K562 (cell line): ENCODE measurements around the gene SF3B3. TPM values are rescaled to one million over a fixed set of nuclear protein-coding genes. Genes with fewer than 3 reads are reported as not detected.
A peak's percentile ranks its signal among the peaks of the same experiment; 100 is the strongest.

ENCODE experiments used
- ATAC-seq: fragments of 200-7000 bp; cut with Tn5 transposase; 3 replicates; pipeline ENCODE4 v1.9.1; 2020; ENCODE audit warnings: moderate library complexity
- BruUV-seq: library from RNA; stranded (reverse); fragments of 400-500 nt; replicated peaks from 2 replicates; lab custom pipeline; 2021; lab: Mats Ljungman, UMichigan
- CTCF ChIA-PET: fragments of 300-600 bp; formaldehyde crosslinking; extraction: SDS; loops from one replicate; lab custom pipeline; 2021; ENCODE audit warnings: low intra/inter-chr PET ratio; lab: Yijun Ruan, JAX
- POLR2A ChIA-PET: fragments of 300-600, 350-650 bp; sonication (Branson Sonifier 250); formaldehyde crosslinking; extraction: SDS; loops from one replicate; lab custom pipeline; 2021; ENCODE audit warnings: antibody characterized with exemption, inconsistent platforms; lab: Yijun Ruan, JAX
- DNase-seq, 4 experiments: peaks; one replicate each; pipeline versions ENCODE4 v3.0.0 to v3.0.0-alpha.2; 2011 to 2018; ENCODE audit warnings: low spot score in 3 of 4, mixed read lengths in 3 of 4; ENCODE audit errors: extremely low read depth in 1 of 4
- FAIRE-seq: peaks from 2 replicates; lab custom pipeline; 2011; peaks lifted over from hg19 to GRCh38; lab: Jason Lieb, UNC
- H2AFZ ChIP-seq: 2 replicates; pipeline ENCODE4 v1.6.0; 2011; ENCODE audit warnings: low read depth, low read length, control low read depth, inconsistent platforms
- H3K27ac ChIP-seq: fragments of 200-600 bp; 3 replicates; pipeline ENCODE4 v1.8.0; 2011; ENCODE audit warnings: low read depth, mild to moderate bottlenecking, control low read depth, inconsistent platforms, low read length, moderate library complexity, mixed read lengths; ENCODE audit errors: extremely low read depth
- H3K27me3 ChIP-seq, 2 experiments: fragments of 300-600 bp in 1 of 2; 2 replicates in 1 of 2; 3 replicates in 1 of 2; pipeline versions ENCODE4 v1.6.0 to v1.8.0; 2011; ENCODE audit warnings: inconsistent platforms in 2 of 2, low read length in 2 of 2, mild to moderate bottlenecking in 1 of 2, mixed read lengths in 1 of 2, moderate library complexity in 1 of 2; ENCODE audit not compliant: control insufficient read depth in 2 of 2, insufficient read depth in 2 of 2
- H3K36me3 ChIP-seq: fragments of 300-600 bp; 3 replicates; pipeline ENCODE4 v1.8.0; 2011; ENCODE audit warnings: mild to moderate bottlenecking, low read length, inconsistent platforms; ENCODE audit not compliant: control insufficient read depth, insufficient read depth
- H3K4me1 ChIP-seq, 2 experiments: fragments of 200-600 bp in 1 of 2; replicated peaks in 1 of 2; 2 replicates in 1 of 2; 3 replicates in 1 of 2; pipeline versions ENCODE4 v1.5.1 to v1.8.0; 2011; ENCODE audit warnings: inconsistent platforms in 2 of 2, low read length in 2 of 2, mild to moderate bottlenecking in 1 of 2, mixed read lengths in 1 of 2, moderate library complexity in 1 of 2; ENCODE audit not compliant: control insufficient read depth in 2 of 2, insufficient read depth in 2 of 2
- H3K4me2 ChIP-seq: 2 replicates; pipeline ENCODE4 v1.6.1; 2011; ENCODE audit warnings: low read length, control low read depth, inconsistent platforms, mixed read lengths; ENCODE audit not compliant: insufficient read depth
- H3K4me3 ChIP-seq: fragments of 200-600 bp; sonication (generic), shearing (Covaris generic); 2 replicates; pipeline ENCODE4 v1.5.1; 2016; ENCODE audit warnings: control low read depth, inconsistent platforms
- H3K79me2 ChIP-seq: fragments of 200-600 bp; 3 replicates; pipeline ENCODE4 v1.8.0; 2011; ENCODE audit warnings: low read length, inconsistent platforms; ENCODE audit not compliant: control insufficient read depth, insufficient read depth
- H3K9ac ChIP-seq, 2 experiments: 2 replicates each; pipeline versions ENCODE4 v1.6.0 to v1.6.1; 2011; ENCODE audit warnings: low read depth in 2 of 2, low read length in 2 of 2, control low read depth in 1 of 2, inconsistent platforms in 1 of 2, mild to moderate bottlenecking in 1 of 2, mixed read lengths in 1 of 2; ENCODE audit not compliant: insufficient read depth in 1 of 2
- H3K9me1 ChIP-seq: one replicate; pipeline ENCODE4 v1.6.0; 2011; ENCODE audit warnings: inconsistent platforms, mild to moderate bottlenecking, low read length, moderate library complexity; ENCODE audit not compliant: control insufficient read depth, insufficient read depth
- H3K9me3 ChIP-seq: replicated peaks from 2 replicates; pipeline ENCODE4 v1.5.1; 2011; ENCODE audit warnings: low read depth, low read length, inconsistent platforms; ENCODE audit not compliant: control insufficient read depth, insufficient read depth
- H4K20me1 ChIP-seq: replicated peaks from 2 replicates; pipeline ENCODE4 v1.6.1; 2011; ENCODE audit warnings: low read length, inconsistent platforms, mixed read lengths; ENCODE audit not compliant: control insufficient read depth, insufficient read depth
- BRF1 ChIP-seq: IDR thresholded peaks from 3 replicates; pipeline ENCODE4 v1.6.1; 2011; ENCODE audit warnings: borderline replicate concordance, mild to moderate bottlenecking; ENCODE audit not compliant: insufficient read length; ENCODE audit errors: extremely low read depth
- SUPT5H ChIP-seq: fragments of 450-650 bp; IDR thresholded peaks from 2 replicates; pipeline ENCODE4 v1.6.1; 2016
- ZNF512 ChIP-seq: IDR thresholded peaks from 2 replicates; pipeline ENCODE4 v1.6.1; 2016; ENCODE audit warnings: missing genetic modification characterization, missing compliant biosample characterization
- WGBS: fragments of 100-300 bp; shearing (Covaris generic); methylation state at CpG from one replicate; pipeline ENCODE4 v1.1.6; 2016; ENCODE audit warnings: low coverage, mixed read lengths; ENCODE audit not compliant: insufficient coverage; ENCODE audit errors: missing lambda C conversion rate; 5-methylcytosine and 5-hydroxymethylcytosine counted together
- in situ Hi-C: fragments of 300-500 bp; cut with MboI; formaldehyde crosslinking; loops from 4 replicates; pipeline ENCODE4 v1.15.0; 2018; ENCODE audit warnings: inconsistent platforms, mixed read lengths
- intact Hi-C: fragments of 100-400 bp; cut with micrococcal nuclease; formaldehyde crosslinking; loops from 2 replicates; pipeline ENCODE4 v1.14.2; 2022
- polyA plus RNA-seq, 8 experiments: library from polyadenylated mRNA; depleted of rRNA in 4 of 8; stranded (reverse) in 5 of 8; unstranded in 3 of 8; fragments of >200 nt; fragmentation: Nextera tagmentation in 2 of 8; fragmentation: Illumina TruSeq in 1 of 8; extraction: Ambion mirVana in 2 of 8; extraction: Trizol in 1 of 8; gene quantifications; 2 replicates each; pipeline versions ENCODE4 v1.2.1 to v1.2.3, GENCODE V29; 2011 to 2014; ENCODE audit warnings: inconsistent platforms in 1 of 8, missing spikeins in 1 of 8
- total RNA-seq, 7 experiments: library from RNA; depleted of rRNA in 6 of 7; stranded (reverse); fragments of >200 nt in 6 of 7; fragmentation: Illumina TruSeq in 2 of 7; extraction: Trizol in 2 of 7; gene quantifications; 2 replicates each; pipeline versions ENCODE4 v1.2.1 to v1.2.3, GENCODE V29; 2011 to 2021; ENCODE audit warnings: low replicate concordance in 1 of 7
- TF ChIP-seq, protein P1 (sequence below), 2 experiments: fragments of 450-650 bp; IDR thresholded peaks; 2 replicates each; pipeline ENCODE4 v1.6.1; 2018; ENCODE audit warnings: mild to moderate bottlenecking in 2 of 2, low read depth in 1 of 2; ENCODE audit not compliant: partially characterized antibody in 2 of 2

SF3B3 gene
- total and polyA plus RNA-seq, 9 of the 15 experiments (the other 6 are each of a cell fraction or from before 2014, with no cell fraction given): 98.9 to 546 (median 221) TPM

DNA sequence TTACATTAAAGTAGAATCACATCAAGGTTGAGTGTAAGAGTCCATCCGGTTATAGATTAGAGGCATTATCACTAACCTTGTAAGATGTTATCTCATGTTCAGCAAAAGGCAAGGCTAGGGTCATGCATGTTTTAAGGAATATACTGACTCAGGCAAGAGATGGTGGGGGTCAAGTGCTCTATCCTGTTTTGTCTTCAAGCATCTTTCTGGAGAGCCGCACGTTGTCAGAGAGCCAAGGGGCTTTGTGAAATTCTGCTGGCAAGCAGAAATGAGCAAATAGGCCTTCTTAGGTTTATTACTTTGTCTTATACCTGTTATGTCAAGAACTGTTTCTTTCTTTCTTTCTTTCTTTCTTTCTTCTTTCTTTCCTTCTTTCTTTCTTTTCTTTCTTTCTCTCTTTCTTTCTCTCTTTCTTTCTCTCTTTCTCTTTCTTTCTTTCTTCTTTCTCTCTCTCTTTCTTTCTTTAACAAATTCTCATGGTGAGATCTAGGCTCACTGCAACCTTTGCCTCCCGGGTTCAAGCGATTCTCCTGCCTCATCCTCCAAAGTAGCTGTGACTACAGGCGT lies 75.4 kb downstream of the SF3B3 start:
- BruUV-seq: no TSS peak
- no peak overlapping the region for H3K4me3 ChIP-seq
- ChIA-PET CTCF (no interaction called here), POLR2A (no interaction called here)
- H3K79me2 ChIP-seq: no peaks in the 10 kb centered on the region
- TF ChIP-seq BRF1 (no peak), ZNF512 (tag) (peak; percentile 91)
- no peak overlapping the region for H3K27ac ChIP-seq
- H3K4me2 ChIP-seq: no peak overlapping the region
- WGBS: 0% methylated on average over 5 of the region's 6 CpGs
- H3K9ac ChIP-seq: no peak overlapping the region
- FAIRE-seq (no peak), DNase-seq (no peak), ATAC-seq (no peak)
- peaks cover 3% of the 10 kb centered on the region; the same call in 1 of the 2 replicates for H4K20me1 ChIP-seq
- no peaks in the 10 kb centered on the region for H3K4me1 ChIP-seq
- H3K27me3 ChIP-seq: peaks cover 12 to 35% of the 10 kb centered on the region in 2 experiments; a peak in 4 of 5 replicates
- no peaks in the 10 kb centered on the region for H3K36me3 ChIP-seq
- no peaks in the 10 kb centered on the region for H3K9me3 ChIP-seq
- intact Hi-C loops: no loop called here
- no peaks in the 10 kb centered on the region for H3K9me1 ChIP-seq
- in situ Hi-C loops: no loop called here
- no peak overlapping the region for H2AFZ ChIP-seq

GRCh38 chr16:70600730-70601129 lies 77.1 kb downstream of the SF3B3 start:
- no peak for ATAC-seq
- no peaks in the 10 kb centered on the region for H3K9me1 ChIP-seq
- FAIRE-seq: no peak
- H3K4me1 ChIP-seq: peaks cover 0 to 3% of the 10 kb centered on the region in 2 experiments; a peak in 1 of 5 replicates
- H3K9ac ChIP-seq: no peak overlapping the region
- H3K36me3 ChIP-seq: no peaks in the 10 kb centered on the region
- POLR2A ChIA-PET: interaction anchor here (0.9 kb wide), 1 partner anchor 34 kb away, joined by 4 read pairs; no protein-coding TSS in a partner anchor
- TF ChIP-seq, protein P1, sequence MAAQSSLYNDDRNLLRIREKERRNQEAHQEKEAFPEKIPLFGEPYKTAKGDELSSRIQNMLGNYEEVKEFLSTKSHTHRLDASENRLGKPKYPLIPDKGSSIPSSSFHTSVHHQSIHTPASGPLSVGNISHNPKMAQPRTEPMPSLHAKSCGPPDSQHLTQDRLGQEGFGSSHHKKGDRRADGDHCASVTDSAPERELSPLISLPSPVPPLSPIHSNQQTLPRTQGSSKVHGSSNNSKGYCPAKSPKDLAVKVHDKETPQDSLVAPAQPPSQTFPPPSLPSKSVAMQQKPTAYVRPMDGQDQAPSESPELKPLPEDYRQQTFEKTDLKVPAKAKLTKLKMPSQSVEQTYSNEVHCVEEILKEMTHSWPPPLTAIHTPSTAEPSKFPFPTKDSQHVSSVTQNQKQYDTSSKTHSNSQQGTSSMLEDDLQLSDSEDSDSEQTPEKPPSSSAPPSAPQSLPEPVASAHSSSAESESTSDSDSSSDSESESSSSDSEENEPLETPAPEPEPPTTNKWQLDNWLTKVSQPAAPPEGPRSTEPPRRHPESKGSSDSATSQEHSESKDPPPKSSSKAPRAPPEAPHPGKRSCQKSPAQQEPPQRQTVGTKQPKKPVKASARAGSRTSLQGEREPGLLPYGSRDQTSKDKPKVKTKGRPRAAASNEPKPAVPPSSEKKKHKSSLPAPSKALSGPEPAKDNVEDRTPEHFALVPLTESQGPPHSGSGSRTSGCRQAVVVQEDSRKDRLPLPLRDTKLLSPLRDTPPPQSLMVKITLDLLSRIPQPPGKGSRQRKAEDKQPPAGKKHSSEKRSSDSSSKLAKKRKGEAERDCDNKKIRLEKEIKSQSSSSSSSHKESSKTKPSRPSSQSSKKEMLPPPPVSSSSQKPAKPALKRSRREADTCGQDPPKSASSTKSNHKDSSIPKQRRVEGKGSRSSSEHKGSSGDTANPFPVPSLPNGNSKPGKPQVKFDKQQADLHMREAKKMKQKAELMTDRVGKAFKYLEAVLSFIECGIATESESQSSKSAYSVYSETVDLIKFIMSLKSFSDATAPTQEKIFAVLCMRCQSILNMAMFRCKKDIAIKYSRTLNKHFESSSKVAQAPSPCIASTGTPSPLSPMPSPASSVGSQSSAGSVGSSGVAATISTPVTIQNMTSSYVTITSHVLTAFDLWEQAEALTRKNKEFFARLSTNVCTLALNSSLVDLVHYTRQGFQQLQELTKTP (IDR thresholded peaks at IDR 0.05; ENCODE audit: low read depth in 1 of 2, partially characterized antibody in 2 of 2): peak in 1 of 2 experiments; percentile 61
- no peak for TF ChIP-seq SUPT5H
- TF ChIP-seq, all 486 proteins: peak for 1
- WGBS: 0% methylated on average over 3 of the region's 3 CpGs
- Histone ChIP-seq H2AFZ (no peak overlapping the region), H3K27me3 (peaks cover 15 to 46% of the 10 kb centered on the region in 2 experiments; a peak in 4 of 5 replicates), H3K27ac (no peak overlapping the region), H4K20me1 (peaks cover 3% of the 10 kb centered on the region; the same call in 1 of the 2 replicates), H3K79me2 (no peaks in the 10 kb centered on the region), H3K4me2 (no peak overlapping the region), H3K4me3 (no peak overlapping the region), H3K9me3 (no peaks in the 10 kb centered on the region)
- CTCF ChIA-PET: no interaction called here
- DNase-seq: no peak
- in situ Hi-C loops (no loop called here), intact Hi-C loops (no loop called here)
- no TSS peak for BruUV-seq
